ENCODE data around the gene MAGI2.

GRCh38 chr7:78529392-78529791 is 924.1 kb downstream of the MAGI2 start:
- TF ChIP-seq POLR2A (IDR thresholded peaks at IDR 0.05; ENCODE audit: low read length) (no peak), GATA1 (IDR thresholded peaks at IDR 0.05; ENCODE audit: low read depth, low read length) (no peak)
